ENCODE results near the gene RPRD2.

DNA sequence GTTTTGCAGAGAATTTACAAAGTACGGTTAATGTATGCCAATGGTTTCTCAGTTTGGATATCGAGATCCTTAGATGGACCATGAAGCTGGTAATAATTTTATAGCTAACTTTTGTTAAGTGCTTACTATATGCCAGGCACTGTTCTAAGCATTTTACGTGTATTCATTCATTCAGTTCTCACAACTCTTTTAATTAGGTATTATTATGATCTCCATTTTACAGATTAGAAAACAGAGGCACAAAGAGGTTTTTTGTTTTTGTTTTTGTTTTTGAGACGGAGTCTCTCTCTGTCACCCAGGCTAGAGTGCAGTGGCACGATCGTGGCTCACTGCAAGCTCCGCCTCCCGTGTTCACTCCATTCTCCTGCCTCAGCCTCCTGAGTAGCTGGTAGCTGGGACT, 7.2 kb downstream of the RPRD2 start:
- TF ChIP-seq POLR2A (IDR thresholded peaks at IDR 0.05), result no peak
- TF ChIP-seq, protein P1, sequence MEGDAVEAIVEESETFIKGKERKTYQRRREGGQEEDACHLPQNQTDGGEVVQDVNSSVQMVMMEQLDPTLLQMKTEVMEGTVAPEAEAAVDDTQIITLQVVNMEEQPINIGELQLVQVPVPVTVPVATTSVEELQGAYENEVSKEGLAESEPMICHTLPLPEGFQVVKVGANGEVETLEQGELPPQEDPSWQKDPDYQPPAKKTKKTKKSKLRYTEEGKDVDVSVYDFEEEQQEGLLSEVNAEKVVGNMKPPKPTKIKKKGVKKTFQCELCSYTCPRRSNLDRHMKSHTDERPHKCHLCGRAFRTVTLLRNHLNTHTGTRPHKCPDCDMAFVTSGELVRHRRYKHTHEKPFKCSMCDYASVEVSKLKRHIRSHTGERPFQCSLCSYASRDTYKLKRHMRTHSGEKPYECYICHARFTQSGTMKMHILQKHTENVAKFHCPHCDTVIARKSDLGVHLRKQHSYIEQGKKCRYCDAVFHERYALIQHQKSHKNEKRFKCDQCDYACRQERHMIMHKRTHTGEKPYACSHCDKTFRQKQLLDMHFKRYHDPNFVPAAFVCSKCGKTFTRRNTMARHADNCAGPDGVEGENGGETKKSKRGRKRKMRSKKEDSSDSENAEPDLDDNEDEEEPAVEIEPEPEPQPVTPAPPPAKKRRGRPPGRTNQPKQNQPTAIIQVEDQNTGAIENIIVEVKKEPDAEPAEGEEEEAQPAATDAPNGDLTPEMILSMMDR (IDR thresholded peaks at IDR 0.05), result no peak

Measured in lower leg skin (tissue), 3 donors.